ENCODE measurements around the gene CRYBB3. TPM values are rescaled to one million over a fixed set of nuclear protein-coding genes. Genes with fewer than 3 reads are reported as not detected.

The CRYBB3 gene
- polyA plus RNA-seq, 3 donors = not detected

DNA sequence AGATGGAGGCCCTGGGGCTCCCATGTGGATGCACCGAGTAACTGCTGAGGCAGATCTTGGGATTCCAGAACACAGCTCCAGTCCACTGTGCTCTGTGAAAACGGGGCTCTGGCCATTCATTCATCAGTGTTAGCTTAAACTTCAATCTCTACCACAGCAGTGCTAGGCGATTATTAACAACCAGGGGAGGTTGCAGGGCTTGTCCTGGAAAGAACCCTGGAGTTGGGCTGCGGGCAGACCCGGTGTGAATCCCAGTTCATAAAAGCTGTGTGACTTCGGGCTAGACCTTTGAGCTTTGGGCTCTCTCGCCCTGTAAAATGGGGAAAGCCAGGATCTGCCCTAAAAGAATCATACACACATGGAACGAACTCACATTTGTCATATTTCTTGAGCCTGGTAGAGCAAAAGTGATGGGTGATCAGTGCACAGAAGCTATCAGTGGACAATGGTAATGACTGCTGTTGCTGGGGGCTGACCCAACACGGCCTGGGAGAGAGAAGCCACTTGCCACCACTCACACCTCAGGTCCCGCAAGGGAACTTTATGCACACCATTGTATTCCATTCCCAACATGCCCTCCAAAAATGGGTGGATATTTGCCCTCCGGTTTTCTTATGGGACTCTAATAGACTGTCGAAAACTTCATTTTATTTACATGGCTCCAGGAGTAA lies 15.6 kb upstream of the CRYBB3 start:
- H3K4me3 ChIP-seq (replicated peaks in 1 of 3; ENCODE audit: low read depth in 2 of 3, low read length in 3 of 3) = no peak overlapping the region
- H3K36me3 ChIP-seq (replicated peaks in 1 of 2; ENCODE audit: control insufficient read depth in 1 of 2, insufficient read depth in 2 of 2, low read length in 2 of 2) = no peaks in the 10 kb centered on the region
- no peak overlapping the region for H2AFZ ChIP-seq (ENCODE audit: insufficient read depth, low read depth, low read length, poor library complexity, severe bottlenecking)
- no peaks in the 10 kb centered on the region for H4K20me1 ChIP-seq (ENCODE audit: insufficient read depth, low read length)
- Mint-ChIP-seq H3K4me1 (no peaks in the 10 kb centered on the region), H3K27ac (no peak overlapping the region), H3K36me3 (no peaks in the 10 kb centered on the region), H3K27me3 (ENCODE audit: low read depth in 3 of 3) (peaks cover 0 to 5% (median 2%) of the 10 kb centered on the region in 3 donors), H3K9me3 (peaks cover 4 to 24% (median 12%) of the 10 kb centered on the region in 7 donors), H3K4me3 (no peak overlapping the region)
- no peak overlapping the region for H3K9ac ChIP-seq (ENCODE audit: insufficient read depth, low read length, poor library complexity, severe bottlenecking)
- WGBS (ENCODE audit: insufficient coverage) = 84% methylated on average over 8 of the region's 12 CpGs
- no peak overlapping the region for H3K4me2 ChIP-seq (replicated peaks; ENCODE audit: extremely low read depth, low read length, poor library complexity, severe bottlenecking)
- no peak for TF ChIP-seq CTCF (IDR thresholded peaks at IDR 0.05)
- no peaks in the 10 kb centered on the region for H3K4me1 ChIP-seq (ENCODE audit: control insufficient read depth in 1 of 2, insufficient read depth in 2 of 2, low read length in 2 of 2)
- intact Hi-C loops (cut with micrococcal nuclease) = no loop called here
- peaks cover 7 to 15% of the 10 kb centered on the region in 2 donors for H3K9me3 ChIP-seq (replicated peaks in 1 of 2; ENCODE audit: control insufficient read depth in 1 of 2, insufficient read depth in 1 of 2, low read length in 2 of 2)
- DNase-seq = no peak
- H3K27ac ChIP-seq (ENCODE audit: low read depth in 1 of 2, low read length in 2 of 2) = no peak overlapping the region
- no peaks in the 10 kb centered on the region for H3K27me3 ChIP-seq (ENCODE audit: control insufficient read depth in 2 of 2, insufficient read depth in 2 of 2, low read length in 2 of 2)
- no peaks in the 10 kb centered on the region for H3K79me2 ChIP-seq (ENCODE audit: insufficient read depth, low read length)

- H3K27me3 ChIP-seq (ENCODE audit: control insufficient read depth in 2 of 2, insufficient read depth in 2 of 2, low read length in 2 of 2) = no peaks in the 10 kb centered on the region
- Mint-ChIP-seq H3K9me3 (peaks cover 0 to 5% (median 0%) of the 10 kb centered on the region in 7 donors), H3K4me3 (no peak overlapping the region), H3K27ac (no peak overlapping the region), H3K27me3 (ENCODE audit: low read depth in 3 of 3) (peaks cover 0 to 3% (median 2%) of the 10 kb centered on the region in 3 donors), H3K36me3 (no peaks in the 10 kb centered on the region), H3K4me1 (no peaks in the 10 kb centered on the region)
- no peaks in the 10 kb centered on the region for H3K4me1 ChIP-seq (ENCODE audit: control insufficient read depth in 1 of 2, insufficient read depth in 2 of 2, low read length in 2 of 2)
- H2AFZ ChIP-seq (ENCODE audit: insufficient read depth, low read depth, low read length, poor library complexity, severe bottlenecking) = no peak overlapping the region
- H3K9ac ChIP-seq (ENCODE audit: insufficient read depth, low read length, poor library complexity, severe bottlenecking) = no peak overlapping the region
- H3K4me2 ChIP-seq (replicated peaks; ENCODE audit: extremely low read depth, low read length, poor library complexity, severe bottlenecking) = no peak overlapping the region
- no peaks in the 10 kb centered on the region for H4K20me1 ChIP-seq (ENCODE audit: insufficient read depth, low read length)
- H3K79me2 ChIP-seq (ENCODE audit: insufficient read depth, low read length) = no peaks in the 10 kb centered on the region
- no peak overlapping the region for H3K27ac ChIP-seq (ENCODE audit: low read depth in 1 of 2, low read length in 2 of 2)
- H3K9me3 ChIP-seq (replicated peaks in 1 of 2; ENCODE audit: control insufficient read depth in 1 of 2, insufficient read depth in 1 of 2, low read length in 2 of 2) = no peaks in the 10 kb centered on the region
- intact Hi-C loops (cut with micrococcal nuclease) = no loop called here
- H3K4me3 ChIP-seq (replicated peaks in 1 of 3; ENCODE audit: low read depth in 2 of 3, low read length in 3 of 3) = no peak overlapping the region
- no peak for TF ChIP-seq CTCF (IDR thresholded peaks at IDR 0.05)
- H3K36me3 ChIP-seq (replicated peaks in 1 of 2; ENCODE audit: control insufficient read depth in 1 of 2, insufficient read depth in 2 of 2, low read length in 2 of 2) = no peaks in the 10 kb centered on the region
- 100% methylated on average over 3 of the region's 3 CpGs for WGBS (ENCODE audit: insufficient coverage)
- no peak for DNase-seq
Observed at GRCh38 chr22:25186140-25186539, 13.5 kb upstream of the CRYBB3 start.
